K562 (cell line): ENCODE data around the gene DNAJB6. TPM values are rescaled to one million over a fixed set of nuclear protein-coding genes. Genes with fewer than 3 reads are reported as not detected.

Source experiments
- ASH1L ChIP-seq: fragments of 450-650 bp; IDR thresholded peaks from 2 replicates; pipeline ENCODE4 v1.6.1; 2018; ENCODE audit warnings: borderline replicate concordance, mild to moderate bottlenecking, low read depth; ENCODE audit not compliant: partially characterized antibody
- BACH1 ChIP-seq: fragments of 200-800 bp; sonication (Bioruptor generic); IDR thresholded peaks from 2 replicates; pipeline ENCODE4 v1.6.1; 2016; ENCODE audit warnings: missing genetic modification characterization, missing compliant biosample characterization
- CBFA2T3 ChIP-seq: fragments of 450-650 bp; IDR thresholded peaks from 2 replicates; pipeline ENCODE4 v1.6.1; 2017
- ETV1 ChIP-seq: fragments of 450-650 bp; conservative IDR thresholded peaks from 2 replicates; pipeline ENCODE4 v1.6.1; 2016; ENCODE audit warnings: missing genetic modification characterization, control low read depth, low read depth, missing compliant biosample characterization
- ETV6 ChIP-seq, 3 experiments: fragments of 150-350 bp in 1 of 3; sonication (generic) in 1 of 3; formaldehyde crosslinking in 1 of 3; IDR thresholded peaks; 2 replicates each; pipeline versions ENCODE4 v1.6.1 to v1.8.0; 2014 to 2022; ENCODE audit warnings: borderline replicate concordance in 2 of 3, low read depth in 2 of 3, antibody characterized with exemption in 1 of 3, low read length in 1 of 3, mild to moderate bottlenecking in 1 of 3, missing genetic modification reagents in 1 of 3
- HDAC1 ChIP-seq, 2 experiments: fragments of 450-650 bp; IDR thresholded peaks; 2 replicates each; pipeline ENCODE4 v1.6.1; 2016 to 2017; ENCODE audit warnings: inconsistent platforms in 1 of 2, mild to moderate bottlenecking in 1 of 2, moderate library complexity in 1 of 2
- HDAC2 ChIP-seq: fragments of 450-650 bp; IDR thresholded peaks from 2 replicates; pipeline ENCODE4 v1.6.1; 2016; ENCODE audit warnings: mild to moderate bottlenecking
- HNRNPLL ChIP-seq: fragments of 200-400 bp; formaldehyde crosslinking; IDR thresholded peaks from 2 replicates; pipeline ENCODE4 v1.6.1; 2017; ENCODE audit warnings: low read length, low read depth, mild to moderate bottlenecking; ENCODE audit not compliant: poor library complexity, severe bottlenecking
- MEF2A ChIP-seq: IDR thresholded peaks from 2 replicates; pipeline ENCODE4 v1.6.1; 2011; ENCODE audit warnings: low read depth, mild to moderate bottlenecking, low read length, moderate library complexity; ENCODE audit not compliant: control insufficient read depth
- MEF2D ChIP-seq: conservative IDR thresholded peaks from 2 replicates; pipeline ENCODE4 v1.6.1; 2016; ENCODE audit warnings: low read depth, missing genetic modification characterization, missing compliant biosample characterization
- MTA2 ChIP-seq: fragments of 450-650 bp; IDR thresholded peaks from 2 replicates; pipeline ENCODE4 v1.6.1; 2016; ENCODE audit warnings: low read depth
- MTA3 ChIP-seq: fragments of 450-650 bp; formaldehyde crosslinking; IDR thresholded peaks from 2 replicates; pipeline ENCODE4 v1.6.1; 2017; ENCODE audit warnings: mild to moderate bottlenecking, borderline replicate concordance
- MYC ChIP-seq, 2 experiments: fragments of 250-450 bp in 1 of 2; sonication (Bioruptor Pico) in 1 of 2; IDR thresholded peaks; 2 replicates each; pipeline versions ENCODE4 v1.5.1 to v1.6.1; 2012 to 2021; ENCODE audit warnings: low read depth in 2 of 2, borderline replicate concordance in 1 of 2, improper control_type of control experiment in 1 of 2, low read length in 1 of 2, mild to moderate bottlenecking in 1 of 2, moderate library complexity in 1 of 2
- NCOA1 ChIP-seq: fragments of 450-650 bp; IDR thresholded peaks from 2 replicates; pipeline ENCODE4 v1.6.1; 2016; ENCODE audit warnings: low read depth
- RBM34 ChIP-seq: fragments of 200-400 bp; formaldehyde crosslinking; IDR thresholded peaks from 2 replicates; pipeline ENCODE4 v1.6.1; 2018; ENCODE audit warnings: low read length, borderline replicate concordance; ENCODE audit not compliant: insufficient read depth
- SMAD1 ChIP-seq: fragments of 150-350 bp; IDR thresholded peaks from 2 replicates; pipeline ENCODE4 v1.6.1; 2014; ENCODE audit warnings: low read length, low read depth; ENCODE audit not compliant: partially characterized antibody
- SMAD2 ChIP-seq: fragments of 150-350 bp; IDR thresholded peaks from 2 replicates; pipeline ENCODE4 v1.6.1; 2014; ENCODE audit warnings: low read depth, mild to moderate bottlenecking, low read length
- ZBED1 ChIP-seq: IDR thresholded peaks from 2 replicates; pipeline ENCODE4 v1.6.1; 2014
- ZEB2 ChIP-seq: fragments of 450-650 bp; IDR thresholded peaks from 2 replicates; pipeline ENCODE4 v1.6.1; 2016
- ZKSCAN8 ChIP-seq: fragments of 200-800 bp; sonication (Bioruptor generic); IDR thresholded peaks from 2 replicates; pipeline ENCODE4 v1.6.1; 2016; ENCODE audit warnings: missing genetic modification characterization, missing compliant biosample characterization
- ZNF12 ChIP-seq: sonication (generic); formaldehyde crosslinking; IDR thresholded peaks from 2 replicates; pipeline ENCODE4 v1.4.0; 2020; ENCODE audit warnings: mild to moderate bottlenecking, missing genetic modification reagents
- ZNF384 ChIP-seq: IDR thresholded peaks from 2 replicates; pipeline ENCODE4 v1.6.1; 2012; ENCODE audit warnings: low read depth, low read length, improper control_type of control experiment
- ZNF41 ChIP-seq: fragments of 250-450 bp; sonication (Bioruptor Pico); conservative IDR thresholded peaks from 2 replicates; pipeline ENCODE4 v1.4.0; 2020; ENCODE audit warnings: mild to moderate bottlenecking
- ZNF551 ChIP-seq: fragments of 250-450 bp; sonication (Bioruptor Pico); IDR thresholded peaks from 2 replicates; pipeline ENCODE4 v1.5.0; 2021; ENCODE audit warnings: mild to moderate bottlenecking, moderate library complexity
- ZNF583 ChIP-seq: fragments of 250-450 bp; sonication (Bioruptor Pico); IDR thresholded peaks from 2 replicates; pipeline ENCODE4 v1.4.0; 2020
- ZNF766 ChIP-seq: fragments of 200-800 bp; sonication (Bioruptor generic); conservative IDR thresholded peaks from 2 replicates; pipeline ENCODE4 v1.6.1; 2016; ENCODE audit warnings: missing genetic modification characterization, missing compliant biosample characterization
- polyA plus RNA-seq, 8 experiments: library from polyadenylated mRNA; depleted of rRNA in 4 of 8; stranded (reverse) in 5 of 8; unstranded in 3 of 8; fragments of >200 nt; fragmentation: Nextera tagmentation in 2 of 8; fragmentation: Illumina TruSeq in 1 of 8; extraction: Ambion mirVana in 2 of 8; extraction: Trizol in 1 of 8; gene quantifications; 2 replicates each; pipeline versions ENCODE4 v1.2.1 to v1.2.3, GENCODE V29; 2011 to 2014; ENCODE audit warnings: inconsistent platforms in 1 of 8, missing spikeins in 1 of 8
- total RNA-seq, 7 experiments: library from RNA; depleted of rRNA in 6 of 7; stranded (reverse); fragments of >200 nt in 6 of 7; fragmentation: Illumina TruSeq in 2 of 7; extraction: Trizol in 2 of 7; gene quantifications; 2 replicates each; pipeline versions ENCODE4 v1.2.1 to v1.2.3, GENCODE V29; 2011 to 2021; ENCODE audit warnings: low replicate concordance in 1 of 7
- TF ChIP-seq, protein P1 (sequence below): fragments of 450-650 bp; IDR thresholded peaks from 2 replicates; pipeline ENCODE4 v1.6.1; 2016; ENCODE audit warnings: low read depth, mild to moderate bottlenecking, moderate library complexity
- TF ChIP-seq, protein P2 (sequence below): fragments of 450-650 bp; formaldehyde crosslinking; conservative IDR thresholded peaks from 2 replicates; pipeline ENCODE4 v1.4.0; 2022; ENCODE audit warnings: mild to moderate bottlenecking, missing genetic modification characterization

The DNAJB6 gene
- total and polyA plus RNA-seq, 9 of the 15 experiments (the other 6 are each of a cell fraction or from before 2014, with no cell fraction given) = 84.5 to 158 (median 135) TPM

DNA sequence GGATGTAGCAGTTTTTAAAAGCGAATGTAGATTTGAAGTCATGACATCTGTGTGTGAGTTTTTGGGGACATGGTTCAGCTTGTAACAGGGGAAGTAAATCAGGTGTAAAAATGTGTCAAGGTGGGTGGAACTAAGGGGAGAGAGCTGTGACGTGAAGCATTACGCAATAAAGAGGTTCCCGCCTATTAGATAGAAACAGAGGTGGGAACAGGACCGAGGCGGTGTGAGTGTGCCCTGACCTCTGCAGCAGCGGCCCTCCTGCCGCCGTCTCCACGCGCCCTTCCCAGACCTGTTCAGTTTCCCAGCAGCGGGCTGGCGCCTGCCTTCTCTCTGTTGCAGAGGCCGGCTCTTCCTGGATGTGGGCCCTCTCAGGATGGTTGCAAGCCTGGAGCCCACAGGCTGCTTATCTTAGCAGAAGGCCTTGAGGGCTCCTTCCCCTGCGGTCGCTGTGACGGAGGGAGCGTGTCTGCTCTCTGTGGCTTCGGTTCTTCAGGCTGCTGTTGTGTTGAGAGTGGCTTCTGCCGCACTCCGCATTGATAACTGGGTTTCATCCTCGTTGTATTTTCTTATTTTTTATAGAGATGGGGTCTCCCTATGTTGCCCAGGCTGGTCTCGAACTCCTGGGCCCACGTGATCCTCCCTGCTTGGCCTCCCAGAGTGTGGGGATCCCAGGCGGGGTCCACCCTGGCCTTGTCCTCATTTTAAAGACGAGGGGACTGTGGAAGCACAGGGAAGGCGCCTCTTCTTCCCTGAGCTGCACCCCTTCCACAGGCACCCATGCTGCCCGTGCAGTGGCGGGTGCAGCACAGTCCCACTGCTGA lies 65.0 kb downstream of the DNAJB6 start (continued):
- TF ChIP-seq BACH1 (tag) (0 out of 2 replicates have a peak, but pooled peaks have one; percentile 41), ZNF583 (peak; percentile 82; the same call in 1 of the 2 replicates), ZNF766 (CRISPR knock-in tag) (peak; percentile 40; the same call in 1 of the 2 replicates), HDAC1 (IDR thresholded peaks at IDR 0.05) (0 out of 4 replicates have a peak, but pooled peaks of 1 of the 2 experiments have one; percentile 76), MEF2A (no peak), RBM34 (no peak), ZNF384 (no peak), ZEB2 (peak; percentile 85), SMAD1 (no peak), MTA3 (peak; percentile 90; the same call in 1 of the 2 replicates), ZNF41 (peak; percentile 59; the same call in 1 of the 2 replicates), ZNF12 (peak; percentile 39; the same call in 1 of the 2 replicates), HDAC2 (peak; percentile 80), HNRNPLL (peak; percentile 30), MTA2 (peak; percentile 77), ETV6 (IDR thresholded peaks at IDR 0.05; ENCODE audit: borderline replicate concordance in 1 of 2, low read depth in 2 of 2, low read length in 1 of 2) (0 out of 4 replicates have a peak, but pooled peaks have one; percentile 26 to 29), ETV6 (CRISPR knock-in tag; IDR thresholded peaks at IDR 0.05; ENCODE audit: borderline replicate concordance) (no peak), MEF2D (no peak), ZKSCAN8 (CRISPR knock-in tag) (peak; percentile 57; the same call in 1 of the 2 replicates), NCOA1 (peak; percentile 69), ZBED1 (peak; percentile 40; the same call in 1 of the 2 replicates), ETV1 (peak; percentile 75), MYC (IDR thresholded peaks at IDR 0.05; ENCODE audit: low read depth, low read length) (0 out of 2 replicates have a peak, but pooled peaks have one; percentile 68), MYC (CRISPR knock-in tag; IDR thresholded peaks at IDR 0.05; ENCODE audit: borderline replicate concordance, low read depth) (no peak), ASH1L (no peak), ZNF551 (CRISPR knock-in tag) (no peak), SMAD2 (no peak), CBFA2T3 (peak; percentile 92)
- TF ChIP-seq, protein P1, sequence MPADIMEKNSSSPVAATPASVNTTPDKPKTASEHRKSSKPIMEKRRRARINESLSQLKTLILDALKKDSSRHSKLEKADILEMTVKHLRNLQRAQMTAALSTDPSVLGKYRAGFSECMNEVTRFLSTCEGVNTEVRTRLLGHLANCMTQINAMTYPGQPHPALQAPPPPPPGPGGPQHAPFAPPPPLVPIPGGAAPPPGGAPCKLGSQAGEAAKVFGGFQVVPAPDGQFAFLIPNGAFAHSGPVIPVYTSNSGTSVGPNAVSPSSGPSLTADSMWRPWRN = peak; percentile 71; the same call in 1 of the 2 replicates
- TF ChIP-seq, protein P2, sequence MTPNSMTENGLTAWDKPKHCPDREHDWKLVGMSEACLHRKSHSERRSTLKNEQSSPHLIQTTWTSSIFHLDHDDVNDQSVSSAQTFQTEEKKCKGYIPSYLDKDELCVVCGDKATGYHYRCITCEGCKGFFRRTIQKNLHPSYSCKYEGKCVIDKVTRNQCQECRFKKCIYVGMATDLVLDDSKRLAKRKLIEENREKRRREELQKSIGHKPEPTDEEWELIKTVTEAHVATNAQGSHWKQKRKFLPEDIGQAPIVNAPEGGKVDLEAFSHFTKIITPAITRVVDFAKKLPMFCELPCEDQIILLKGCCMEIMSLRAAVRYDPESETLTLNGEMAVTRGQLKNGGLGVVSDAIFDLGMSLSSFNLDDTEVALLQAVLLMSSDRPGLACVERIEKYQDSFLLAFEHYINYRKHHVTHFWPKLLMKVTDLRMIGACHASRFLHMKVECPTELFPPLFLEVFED (CRISPR knock-in tag) = peak; percentile 49; the same call in 1 of the 2 replicates
